Fibroblast of villous mesenchyme (primary cell): ENCODE results near the gene SORCS2. TPM values are rescaled to one million over a fixed set of nuclear protein-coding genes. Genes with fewer than 3 reads are reported as not detected.

Experiments
- DNase-seq: peaks from one replicate; pipeline ENCODE4 v3.0.0-alpha.2; 2010; ENCODE audit warnings: low read depth
- H3K4me3 ChIP-seq: 2 replicates; pipeline ENCODE4 v1.5.1; 2011; ENCODE audit warnings: low read depth, mild to moderate bottlenecking, low read length
- total RNA-seq: library from RNA; depleted of rRNA; stranded (reverse); fragments of >200 nt; gene quantifications from 2 replicates; pipeline ENCODE4 v1.2.3, GENCODE V29; 2012
- TF ChIP-seq, protein P1 (sequence below): IDR thresholded peaks from 2 replicates; pipeline ENCODE4 v1.5.1; 2012; ENCODE audit warnings: low read depth, mild to moderate bottlenecking, low read length; ENCODE audit not compliant: insufficient read depth

The SORCS2 gene
- total RNA-seq, 1 donor, result under 0.01 TPM

DNA sequence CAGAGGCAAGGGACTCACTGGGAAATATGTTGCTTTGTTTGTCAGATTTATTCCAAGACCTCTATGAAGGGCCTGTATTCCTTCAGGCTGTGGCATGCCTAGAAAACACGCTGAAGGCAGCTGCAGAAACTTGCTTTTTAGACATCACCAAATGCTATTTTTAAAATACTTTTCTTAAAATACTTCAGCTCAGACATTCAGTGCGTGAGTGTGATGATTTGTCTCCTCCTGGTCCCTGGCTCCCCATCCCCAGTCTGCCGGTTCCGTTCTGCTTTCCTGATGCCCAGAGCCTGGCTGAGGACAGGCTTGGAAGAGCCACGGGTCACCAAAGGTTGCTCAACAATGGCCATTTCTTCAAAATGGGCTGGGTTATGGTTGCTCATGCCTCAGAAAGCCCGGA, 187.4 kb downstream of the SORCS2 start:
- DNase-seq, result no peak
- no peak overlapping the region for H3K4me3 ChIP-seq
- TF ChIP-seq, protein P1, sequence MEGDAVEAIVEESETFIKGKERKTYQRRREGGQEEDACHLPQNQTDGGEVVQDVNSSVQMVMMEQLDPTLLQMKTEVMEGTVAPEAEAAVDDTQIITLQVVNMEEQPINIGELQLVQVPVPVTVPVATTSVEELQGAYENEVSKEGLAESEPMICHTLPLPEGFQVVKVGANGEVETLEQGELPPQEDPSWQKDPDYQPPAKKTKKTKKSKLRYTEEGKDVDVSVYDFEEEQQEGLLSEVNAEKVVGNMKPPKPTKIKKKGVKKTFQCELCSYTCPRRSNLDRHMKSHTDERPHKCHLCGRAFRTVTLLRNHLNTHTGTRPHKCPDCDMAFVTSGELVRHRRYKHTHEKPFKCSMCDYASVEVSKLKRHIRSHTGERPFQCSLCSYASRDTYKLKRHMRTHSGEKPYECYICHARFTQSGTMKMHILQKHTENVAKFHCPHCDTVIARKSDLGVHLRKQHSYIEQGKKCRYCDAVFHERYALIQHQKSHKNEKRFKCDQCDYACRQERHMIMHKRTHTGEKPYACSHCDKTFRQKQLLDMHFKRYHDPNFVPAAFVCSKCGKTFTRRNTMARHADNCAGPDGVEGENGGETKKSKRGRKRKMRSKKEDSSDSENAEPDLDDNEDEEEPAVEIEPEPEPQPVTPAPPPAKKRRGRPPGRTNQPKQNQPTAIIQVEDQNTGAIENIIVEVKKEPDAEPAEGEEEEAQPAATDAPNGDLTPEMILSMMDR, result no peak

DNA sequence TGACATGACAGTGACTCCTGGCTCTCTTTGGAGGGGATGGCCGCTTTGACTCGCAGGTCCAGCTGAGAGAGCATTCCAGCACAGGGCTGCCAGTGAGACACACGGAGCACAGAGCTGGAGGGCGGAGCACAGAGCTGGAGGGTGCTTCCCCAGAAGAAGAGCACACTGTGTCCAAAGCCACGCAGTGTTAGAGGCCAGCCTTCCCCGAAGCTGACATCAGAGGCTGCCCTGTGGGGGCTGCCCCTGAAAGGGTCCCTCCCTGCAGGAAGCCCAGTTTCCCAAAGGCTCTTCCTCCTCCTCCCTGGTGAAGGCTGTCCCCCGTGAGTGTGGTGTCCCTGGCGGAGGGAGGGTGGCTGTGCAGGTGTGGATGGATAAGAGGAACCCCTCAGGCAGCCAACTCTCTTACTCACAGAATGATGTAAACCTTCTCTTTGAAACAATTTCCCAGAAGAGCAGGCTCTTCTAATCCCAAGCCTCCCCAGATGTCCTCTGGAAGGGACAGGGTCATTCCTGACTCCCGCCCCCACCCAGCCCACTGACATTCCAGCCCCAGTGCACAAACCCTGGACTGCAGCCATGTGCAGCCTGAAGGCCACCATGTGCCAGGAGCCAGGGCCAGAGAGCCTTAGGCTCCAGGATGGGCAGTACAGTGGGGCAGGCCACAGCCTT, 189.0 kb downstream of the SORCS2 start:
- DNase-seq, result no peak
- TF ChIP-seq, protein P1, result no peak
- no peak overlapping the region for H3K4me3 ChIP-seq

DNA sequence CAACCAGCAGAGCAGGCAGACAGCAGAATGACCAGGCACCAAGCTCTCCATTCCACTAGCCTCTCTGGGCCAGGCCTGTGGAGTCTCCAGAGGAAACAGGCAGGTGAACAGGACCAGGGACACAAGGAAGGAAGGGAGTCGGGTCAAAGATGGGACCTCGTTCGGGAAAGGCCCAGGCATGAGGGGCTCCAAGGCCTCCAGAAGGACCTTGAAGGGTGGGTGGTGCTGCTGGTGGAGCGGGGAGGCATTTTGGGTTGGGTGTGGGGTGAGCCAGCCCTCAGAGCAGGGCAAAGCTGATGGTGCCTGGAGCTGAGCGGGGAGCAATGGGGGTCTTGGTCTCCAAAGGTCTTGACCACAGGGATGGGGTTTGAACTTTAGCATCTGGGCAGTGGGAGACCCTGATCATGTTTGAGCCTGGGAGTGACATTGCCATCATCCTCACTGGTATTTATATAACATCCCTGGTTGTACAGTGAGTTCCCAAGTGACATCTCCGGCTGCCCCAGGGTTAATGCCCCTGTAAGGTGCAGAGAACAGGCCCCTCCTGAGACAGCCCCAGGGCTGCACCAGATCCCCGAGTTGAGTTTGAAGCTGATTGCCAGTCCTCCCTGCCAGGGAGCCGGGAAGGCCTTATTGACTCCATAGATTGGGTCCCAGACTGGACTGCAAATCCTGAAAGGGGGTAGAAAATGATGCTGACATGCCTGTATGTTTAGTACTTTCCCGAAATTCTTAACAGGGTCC, 189.7 kb downstream of the SORCS2 start:
- no peak overlapping the region for H3K4me3 ChIP-seq
- DNase-seq, result no peak
- TF ChIP-seq, protein P1, result no peak

DNA sequence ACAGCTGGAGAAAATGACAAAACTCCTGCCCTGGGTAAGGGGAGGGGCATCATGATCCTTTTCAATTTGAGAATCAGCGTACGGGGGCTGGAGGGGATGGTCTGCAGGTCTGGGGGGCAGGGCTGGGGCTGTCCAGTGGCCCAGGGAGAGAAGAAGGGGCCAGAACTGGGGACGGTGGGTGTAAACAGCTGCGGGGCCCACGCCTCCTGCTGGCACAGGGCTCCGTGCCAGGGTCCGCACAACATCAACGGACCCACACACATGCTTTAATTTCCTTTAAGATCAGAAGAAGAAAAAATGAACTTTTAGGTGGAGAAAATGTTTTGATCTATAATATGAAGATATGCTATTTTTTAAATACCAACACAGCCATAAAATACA, 190.3 kb downstream of the SORCS2 start:
- no peak overlapping the region for H3K4me3 ChIP-seq
- no peak for DNase-seq
- TF ChIP-seq, protein P1, result no peak

DNA sequence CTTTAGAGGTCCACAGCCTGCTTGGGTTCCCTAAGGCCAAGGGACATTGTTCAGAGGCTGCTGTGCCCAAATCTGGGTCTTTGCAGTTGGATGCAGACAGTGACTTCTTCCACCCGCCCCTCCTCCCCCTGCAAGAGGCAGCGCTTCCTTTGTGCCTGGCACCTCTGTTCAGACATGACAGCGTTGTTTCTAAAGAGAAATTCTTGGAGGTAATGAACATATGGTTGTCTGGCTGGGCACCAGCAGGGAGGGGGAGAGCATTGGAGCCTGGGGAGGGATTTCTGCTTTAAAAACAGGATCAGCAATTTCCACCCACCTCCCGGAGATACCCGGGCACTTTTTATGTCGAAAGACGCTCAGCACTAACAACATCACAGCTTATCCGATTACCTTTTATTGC, 190.9 kb downstream of the SORCS2 start:
- DNase-seq, result no peak
- TF ChIP-seq, protein P1, result no peak
- no peak overlapping the region for H3K4me3 ChIP-seq

DNA sequence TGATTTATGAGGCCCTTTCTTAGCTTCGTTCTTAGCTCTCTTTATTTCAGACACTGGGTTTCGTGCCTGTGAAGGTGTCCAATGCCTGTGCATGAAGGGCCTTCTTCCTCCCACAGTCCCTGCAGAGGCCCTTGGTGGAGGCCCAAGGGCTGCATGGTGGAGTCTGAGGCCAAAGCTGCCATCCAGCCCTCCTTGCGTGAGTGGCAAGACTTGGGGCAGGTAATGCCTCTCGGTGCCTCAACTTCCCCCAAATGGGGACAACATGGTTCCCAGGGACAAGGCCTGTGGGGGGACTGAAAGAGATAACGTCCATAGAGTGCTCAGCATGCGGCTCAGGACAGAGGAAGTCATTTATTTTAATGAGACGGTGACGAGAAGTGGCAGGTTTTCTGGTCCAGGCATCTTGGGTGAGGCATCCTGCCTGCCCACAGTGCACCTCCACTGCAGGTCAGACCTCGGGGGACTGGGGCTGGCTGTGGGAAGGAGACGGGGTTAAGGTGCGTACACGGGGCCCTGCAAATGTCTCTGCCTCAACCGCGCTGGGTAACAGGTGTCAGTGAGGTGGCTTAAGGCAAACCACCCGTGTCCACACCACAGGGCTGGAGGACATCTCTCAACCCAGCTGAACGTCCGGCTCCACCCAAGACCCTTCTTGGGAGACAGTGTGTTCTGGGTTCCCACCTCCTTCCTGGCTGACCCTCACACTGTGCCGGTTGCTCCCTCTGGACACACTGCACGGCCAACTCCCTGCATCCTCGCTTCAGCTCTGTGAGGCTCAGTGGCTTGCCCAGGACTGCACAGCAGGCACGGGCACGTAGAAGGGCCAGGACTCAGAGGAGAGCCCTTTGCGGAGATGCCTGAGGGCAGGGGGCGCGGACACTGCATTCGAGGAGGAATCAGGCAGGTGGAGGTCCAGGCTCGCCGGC, 191.9 kb downstream of the SORCS2 start:
- DNase-seq, result no peak
- H3K4me3 ChIP-seq, result no peak overlapping the region
- TF ChIP-seq, protein P1, result no peak
